ENCODE measurements around the gene LMF1.

DNA sequence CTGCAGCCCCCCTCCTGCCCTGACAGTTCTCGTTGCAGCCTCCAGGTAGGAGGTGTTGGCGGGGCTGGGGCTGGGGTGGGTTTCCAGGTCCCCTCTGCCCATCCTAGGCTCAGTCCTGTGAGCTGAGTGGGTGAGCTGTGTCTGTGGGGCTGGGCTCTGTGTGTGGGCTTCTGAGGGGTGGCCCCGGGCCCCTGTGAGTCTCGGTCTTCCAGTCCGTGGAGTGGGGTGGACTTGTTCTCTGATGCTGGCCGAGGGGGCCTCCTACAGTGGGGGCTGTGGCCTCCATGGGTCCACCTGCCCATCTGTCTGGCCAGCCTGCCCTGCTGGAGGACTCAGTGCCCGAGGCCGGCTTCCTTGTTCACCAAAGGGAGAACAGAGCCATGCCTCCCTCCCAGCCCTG lies 43.4 kb upstream of the LMF1 start:
- TF ChIP-seq, protein P1, sequence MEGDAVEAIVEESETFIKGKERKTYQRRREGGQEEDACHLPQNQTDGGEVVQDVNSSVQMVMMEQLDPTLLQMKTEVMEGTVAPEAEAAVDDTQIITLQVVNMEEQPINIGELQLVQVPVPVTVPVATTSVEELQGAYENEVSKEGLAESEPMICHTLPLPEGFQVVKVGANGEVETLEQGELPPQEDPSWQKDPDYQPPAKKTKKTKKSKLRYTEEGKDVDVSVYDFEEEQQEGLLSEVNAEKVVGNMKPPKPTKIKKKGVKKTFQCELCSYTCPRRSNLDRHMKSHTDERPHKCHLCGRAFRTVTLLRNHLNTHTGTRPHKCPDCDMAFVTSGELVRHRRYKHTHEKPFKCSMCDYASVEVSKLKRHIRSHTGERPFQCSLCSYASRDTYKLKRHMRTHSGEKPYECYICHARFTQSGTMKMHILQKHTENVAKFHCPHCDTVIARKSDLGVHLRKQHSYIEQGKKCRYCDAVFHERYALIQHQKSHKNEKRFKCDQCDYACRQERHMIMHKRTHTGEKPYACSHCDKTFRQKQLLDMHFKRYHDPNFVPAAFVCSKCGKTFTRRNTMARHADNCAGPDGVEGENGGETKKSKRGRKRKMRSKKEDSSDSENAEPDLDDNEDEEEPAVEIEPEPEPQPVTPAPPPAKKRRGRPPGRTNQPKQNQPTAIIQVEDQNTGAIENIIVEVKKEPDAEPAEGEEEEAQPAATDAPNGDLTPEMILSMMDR (optimal IDR thresholded peaks at IDR 0.05 in 1 of 3, IDR thresholded peaks at IDR 0.05 in 1 of 3, conservative IDR thresholded peaks at IDR 0.05 in 1 of 3; ENCODE audit: extremely low read depth in 1 of 3, insufficient read depth in 2 of 3, low read length in 3 of 3): no peak
- TF ChIP-seq EZH2 (IDR thresholded peaks at IDR 0.05; ENCODE audit: low read length): no peak

Measured in keratinocyte (primary cell).